T-helper 2 cell treated with Interferon-gamma antibody and Interleukin-4, amounts not matched to agents 5 μg/mL and 100 μg/mL, for 36 hours (primary cell): ENCODE measurements around the gene NACAD.

Source experiments
- DNase-seq: peaks from one replicate; pipeline ENCODE4 v3.0.0; 2021; ENCODE audit warnings: low spot score
- H3K27ac Mint-ChIP-seq: one replicate; pipeline ENCODE4 v1.8.0; 2021; ENCODE audit warnings: mild to moderate bottlenecking, mixed read lengths
- H3K27me3 Mint-ChIP-seq: one replicate; pipeline ENCODE4 v1.8.0; 2021; ENCODE audit warnings: low read depth, mixed read lengths
- H3K36me3 Mint-ChIP-seq: one replicate; pipeline ENCODE4 v1.8.0; 2021; ENCODE audit warnings: low read depth, mixed read lengths
- H3K4me1 Mint-ChIP-seq: one replicate; pipeline ENCODE4 v1.8.0; 2021; ENCODE audit warnings: low read depth, mixed read lengths
- H3K4me3 Mint-ChIP-seq: one replicate; pipeline ENCODE4 v1.8.0; 2022; ENCODE audit warnings: mild to moderate bottlenecking, moderate library complexity, mixed read lengths
- H3K9me3 Mint-ChIP-seq: one replicate; pipeline ENCODE4 v1.8.0; 2021; ENCODE audit warnings: mixed read lengths

Gene NACAD, protein sequence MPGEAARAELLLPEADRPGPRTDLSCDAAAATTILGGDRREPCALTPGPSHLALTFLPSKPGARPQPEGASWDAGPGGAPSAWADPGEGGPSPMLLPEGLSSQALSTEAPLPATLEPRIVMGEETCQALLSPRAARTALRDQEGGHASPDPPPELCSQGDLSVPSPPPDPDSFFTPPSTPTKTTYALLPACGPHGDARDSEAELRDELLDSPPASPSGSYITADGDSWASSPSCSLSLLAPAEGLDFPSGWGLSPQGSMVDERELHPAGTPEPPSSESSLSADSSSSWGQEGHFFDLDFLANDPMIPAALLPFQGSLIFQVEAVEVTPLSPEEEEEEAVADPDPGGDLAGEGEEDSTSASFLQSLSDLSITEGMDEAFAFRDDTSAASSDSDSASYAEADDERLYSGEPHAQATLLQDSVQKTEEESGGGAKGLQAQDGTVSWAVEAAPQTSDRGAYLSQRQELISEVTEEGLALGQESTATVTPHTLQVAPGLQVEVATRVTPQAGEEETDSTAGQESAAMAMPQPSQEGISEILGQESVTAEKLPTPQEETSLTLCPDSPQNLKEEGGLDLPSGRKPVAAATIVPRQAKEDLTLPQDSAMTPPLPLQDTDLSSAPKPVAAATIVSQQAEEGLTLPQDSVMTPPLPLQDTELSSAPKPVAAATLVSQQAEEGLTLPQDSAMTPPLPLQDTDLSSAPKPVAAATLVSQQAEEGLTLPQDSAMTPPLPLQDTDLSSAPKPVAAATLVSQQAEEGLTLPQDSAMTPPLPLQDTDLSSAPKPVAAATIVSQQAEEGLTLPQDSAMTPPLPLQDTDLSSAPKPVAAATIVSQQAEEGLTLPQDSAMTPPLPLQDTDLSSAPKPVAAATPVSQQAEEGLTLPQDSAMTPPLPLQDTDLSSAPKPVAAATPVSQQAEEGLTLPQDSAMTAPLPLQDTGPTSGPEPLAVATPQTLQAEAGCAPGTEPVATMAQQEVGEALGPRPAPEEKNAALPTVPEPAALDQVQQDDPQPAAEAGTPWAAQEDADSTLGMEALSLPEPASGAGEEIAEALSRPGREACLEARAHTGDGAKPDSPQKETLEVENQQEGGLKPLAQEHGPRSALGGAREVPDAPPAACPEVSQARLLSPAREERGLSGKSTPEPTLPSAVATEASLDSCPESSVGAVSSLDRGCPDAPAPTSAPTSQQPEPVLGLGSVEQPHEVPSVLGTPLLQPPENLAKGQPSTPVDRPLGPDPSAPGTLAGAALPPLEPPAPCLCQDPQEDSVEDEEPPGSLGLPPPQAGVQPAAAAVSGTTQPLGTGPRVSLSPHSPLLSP (N-terminal part only)

GRCh38 chr7:45088821-45089340, at the start of gene NACAD:
NACAD (minus strand) TSS chr7:45088969; CDS start chr7:45088894, 75 bp downstream.
- Mint-ChIP-seq H3K4me3 (peak within 1 kb of the TSS; percentile 68), H3K27ac (no peak within 1 kb of the TSS), H3K4me1 (peaks cover 6% of the 10 kb centered on the region), H3K36me3 (no peaks in the 10 kb centered on the region), H3K27me3 (peaks cover 35% of the 10 kb centered on the region), H3K9me3 (no peaks in the 10 kb centered on the region)
- DNase-seq, result peak; percentile 16

GRCh38 chr7:45136106-45137060, 47.6 kb upstream of the NACAD start:
- no peaks in the 10 kb centered on the region for H3K9me3 Mint-ChIP-seq
- peak; percentile 54 for DNase-seq
- no peaks in the 10 kb centered on the region for H3K36me3 Mint-ChIP-seq
- H3K4me3 Mint-ChIP-seq, result no peak overlapping the region
- H3K4me1 Mint-ChIP-seq, result peaks cover 18% of the 10 kb centered on the region
- peaks cover 11% of the 10 kb centered on the region for H3K27me3 Mint-ChIP-seq
- H3K27ac Mint-ChIP-seq, result no peak overlapping the region

GRCh38 chr7:45133877-45134276, 45.1 kb upstream of the NACAD start:
- no peaks in the 10 kb centered on the region for H3K9me3 Mint-ChIP-seq
- peaks cover 14% of the 10 kb centered on the region for H3K4me1 Mint-ChIP-seq
- H3K27ac Mint-ChIP-seq, result no peak overlapping the region
- H3K4me3 Mint-ChIP-seq, result no peak overlapping the region
- no peak for DNase-seq
- peaks cover 6% of the 10 kb centered on the region for H3K27me3 Mint-ChIP-seq
- H3K36me3 Mint-ChIP-seq, result no peaks in the 10 kb centered on the region

- H3K36me3 Mint-ChIP-seq, result no peaks in the 10 kb centered on the region
- no peak for DNase-seq
Observed at GRCh38 chr7:45133352-45133751, 44.6 kb upstream of the NACAD start.

DNA sequence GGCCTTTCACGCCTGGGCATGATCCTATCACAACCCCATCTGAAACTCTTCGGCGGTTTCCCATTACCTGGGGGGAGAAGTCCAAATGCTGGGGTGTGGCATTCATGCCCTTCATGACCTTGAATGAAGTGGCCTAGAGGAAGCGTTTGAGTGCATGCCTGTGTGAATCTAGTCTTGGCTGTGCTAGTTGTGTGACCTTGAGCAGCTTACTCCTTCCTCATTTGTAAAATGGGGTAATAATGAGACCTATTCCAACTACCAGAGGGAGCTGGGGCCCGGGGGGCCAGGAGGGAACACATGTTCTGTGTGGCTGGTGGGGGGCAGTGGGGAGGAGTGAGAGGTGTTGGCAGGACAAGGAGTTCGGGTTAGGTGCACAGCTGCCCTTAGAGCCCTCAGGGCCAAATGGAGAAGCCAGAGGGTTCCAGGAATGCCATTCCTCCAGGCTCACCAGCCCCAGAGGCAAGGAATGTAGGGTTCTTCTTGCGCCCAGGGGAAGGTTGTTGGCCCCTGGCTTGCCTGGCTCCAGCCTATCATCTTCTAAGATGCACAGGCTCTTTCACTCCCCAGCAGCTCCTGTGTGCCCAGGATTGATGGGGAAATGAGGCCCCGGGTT, 44.0 kb upstream of the NACAD start:
- peaks cover 4% of the 10 kb centered on the region for H3K27me3 Mint-ChIP-seq
- H3K4me1 Mint-ChIP-seq, result peaks cover 12% of the 10 kb centered on the region
- H3K27ac Mint-ChIP-seq, result no peak overlapping the region
- H3K4me3 Mint-ChIP-seq, result no peak overlapping the region
- H3K9me3 Mint-ChIP-seq, result no peaks in the 10 kb centered on the region
- DNase-seq, result no peak
- H3K36me3 Mint-ChIP-seq, result no peaks in the 10 kb centered on the region

More at GRCh38 chr7:45133352-45133751, 44.6 kb upstream of the NACAD start:
- Mint-ChIP-seq H3K4me3 (no peak overlapping the region), H3K27me3 (peaks cover 6% of the 10 kb centered on the region), H3K27ac (no peak overlapping the region), H3K9me3 (no peaks in the 10 kb centered on the region), H3K4me1 (peaks cover 14% of the 10 kb centered on the region)

- Mint-ChIP-seq H3K4me3 (no peak overlapping the region), H3K9me3 (no peaks in the 10 kb centered on the region), H3K36me3 (no peaks in the 10 kb centered on the region), H3K27ac (no peak overlapping the region), H3K4me1 (peaks cover 10% of the 10 kb centered on the region), H3K27me3 (peaks cover 3% of the 10 kb centered on the region)
- DNase-seq, result no peak
Observed at GRCh38 chr7:45131891-45132290, 43.1 kb upstream of the NACAD start.

DNA sequence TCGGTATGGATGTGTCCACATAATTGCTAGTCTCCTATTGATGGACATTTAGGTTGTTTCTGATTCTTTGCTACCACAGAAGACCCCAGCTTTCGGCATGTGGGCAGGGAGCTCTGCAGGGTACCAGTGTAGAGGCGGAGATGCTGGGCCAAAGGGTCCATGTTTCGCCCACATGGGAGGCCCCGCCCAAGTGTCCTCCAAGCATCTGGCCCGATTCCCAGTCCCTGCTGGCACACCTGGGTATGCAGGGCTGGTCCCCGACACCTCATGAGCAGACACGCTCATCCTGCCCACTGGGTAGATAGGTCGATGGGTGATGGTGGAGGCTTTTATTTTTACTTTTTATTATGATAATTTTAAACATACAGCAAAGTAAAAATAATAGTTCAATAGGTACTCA, 42.1 kb upstream of the NACAD start:
- H3K4me3 Mint-ChIP-seq, result no peak overlapping the region
- no peaks in the 10 kb centered on the region for H3K9me3 Mint-ChIP-seq
- DNase-seq, result no peak
- no peaks in the 10 kb centered on the region for H3K36me3 Mint-ChIP-seq
- peaks cover 4% of the 10 kb centered on the region for H3K4me1 Mint-ChIP-seq
- H3K27ac Mint-ChIP-seq, result no peak overlapping the region
- H3K27me3 Mint-ChIP-seq, result peaks cover 3% of the 10 kb centered on the region

GRCh38 chr7:45129906-45130305, 41.1 kb upstream of the NACAD start:
- Mint-ChIP-seq H3K27me3 (peaks cover 3% of the 10 kb centered on the region), H3K4me3 (no peak overlapping the region), H3K4me1 (no peaks in the 10 kb centered on the region), H3K27ac (no peak overlapping the region), H3K36me3 (no peaks in the 10 kb centered on the region), H3K9me3 (no peaks in the 10 kb centered on the region)
- DNase-seq, result no peak

DNA sequence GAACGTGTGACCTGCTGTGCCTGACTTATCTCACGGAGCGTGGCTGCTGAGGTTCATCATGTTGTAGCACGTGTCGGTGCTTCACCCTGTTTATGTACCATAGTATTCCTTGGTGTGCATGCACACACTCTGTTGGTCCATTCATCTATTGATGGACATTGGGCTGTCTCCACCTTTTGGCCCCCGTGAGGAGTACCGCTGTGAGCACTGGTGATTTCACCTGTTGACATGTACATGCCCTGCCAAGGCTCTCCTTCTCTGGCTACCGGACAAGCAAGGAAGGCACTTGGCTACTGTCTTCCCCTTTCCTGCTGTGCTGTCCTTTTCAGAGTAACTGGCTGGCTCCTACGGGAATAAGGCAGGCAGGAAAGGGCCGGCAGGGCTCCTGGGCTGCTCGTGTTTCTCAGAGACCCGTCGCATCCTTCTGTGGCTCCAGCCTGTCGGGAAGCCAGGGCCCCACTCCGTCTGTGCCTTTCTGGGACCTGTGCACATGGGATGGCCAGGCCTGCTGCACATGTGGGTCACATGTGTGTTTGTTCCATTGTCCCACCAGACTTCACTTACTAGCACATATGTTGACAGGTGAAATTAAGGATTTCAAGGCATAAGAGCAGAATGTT, 40.5 kb upstream of the NACAD start:
- Mint-ChIP-seq H3K4me3 (no peak overlapping the region), H3K27ac (no peak overlapping the region), H3K4me1 (no peaks in the 10 kb centered on the region), H3K9me3 (no peaks in the 10 kb centered on the region), H3K36me3 (no peaks in the 10 kb centered on the region), H3K27me3 (peaks cover 3% of the 10 kb centered on the region)
- DNase-seq, result no peak

DNA sequence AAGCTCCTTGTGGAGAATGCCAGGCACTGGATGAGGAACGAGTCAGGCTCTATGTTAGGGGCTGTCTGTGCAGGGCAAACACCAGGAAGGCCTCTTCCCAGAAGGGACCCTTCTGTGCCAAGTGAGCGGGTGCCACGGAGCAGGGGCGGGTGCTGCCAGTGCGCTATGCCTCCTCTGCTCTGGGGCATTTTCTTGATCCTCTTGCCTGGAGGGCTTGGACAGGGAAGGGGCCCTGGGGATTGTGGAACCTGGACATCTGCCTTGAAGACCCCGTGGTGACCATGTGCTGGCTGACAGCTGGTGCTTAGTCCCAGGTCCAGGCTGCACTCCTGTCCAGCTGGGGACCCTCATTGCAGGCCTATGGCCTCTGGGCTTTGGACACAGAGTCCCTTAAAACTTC, 38.2 kb upstream of the NACAD start:
- Mint-ChIP-seq H3K27ac (no peak overlapping the region), H3K9me3 (no peaks in the 10 kb centered on the region), H3K27me3 (no peaks in the 10 kb centered on the region), H3K36me3 (no peaks in the 10 kb centered on the region), H3K4me1 (peaks cover 15% of the 10 kb centered on the region), H3K4me3 (no peak overlapping the region)
- DNase-seq, result no peak

GRCh38 chr7:45126201-45126600, 37.4 kb upstream of the NACAD start:
- Mint-ChIP-seq H3K9me3 (no peaks in the 10 kb centered on the region), H3K4me1 (peaks cover 15% of the 10 kb centered on the region), H3K27ac (no peak overlapping the region), H3K4me3 (no peak overlapping the region), H3K27me3 (no peaks in the 10 kb centered on the region), H3K36me3 (no peaks in the 10 kb centered on the region)
- no peak for DNase-seq
